H9 (cell line): Measurements from ENCODE around the gene HS3ST6. TPM values are rescaled to one million over a fixed set of nuclear protein-coding genes. Genes with fewer than 3 reads are reported as not detected.

Source experiments
- DNase-seq: peaks from one replicate; pipeline ENCODE4 v3.0.0-alpha.2; 2017
- H2AFZ ChIP-seq: one replicate; pipeline ENCODE4 v1.6.1; 2013; ENCODE audit warnings: mild to moderate bottlenecking, low read length, control low read depth, moderate library complexity
- H2AK5ac ChIP-seq: 2 replicates; pipeline ENCODE4 v1.6.1; 2013; ENCODE audit warnings: low read length, control low read depth, mixed read lengths; ENCODE audit not compliant: insufficient read length
- H2BK120ac ChIP-seq: one replicate; pipeline ENCODE4 v1.6.1; 2013; ENCODE audit warnings: low read depth, mild to moderate bottlenecking, low read length, control low read depth, inconsistent platforms; ENCODE audit not compliant: poor library complexity, severe bottlenecking
- H2BK12ac ChIP-seq: 2 replicates; pipeline ENCODE4 v1.6.1; 2013; ENCODE audit warnings: low read length, control low read depth, mixed read lengths, low read depth; ENCODE audit not compliant: insufficient read length
- H2BK15ac ChIP-seq: 2 replicates; pipeline ENCODE4 v1.6.1; 2013; ENCODE audit warnings: low read depth, low read length, control low read depth
- H2BK20ac ChIP-seq: one replicate; pipeline ENCODE4 v1.6.1; 2013; ENCODE audit warnings: low read depth, mild to moderate bottlenecking, low read length, control low read depth, inconsistent platforms; ENCODE audit not compliant: poor library complexity, severe bottlenecking
- H2BK5ac ChIP-seq: 2 replicates; pipeline ENCODE4 v1.6.1; 2013; ENCODE audit warnings: low read length, control low read depth, mixed read lengths; ENCODE audit not compliant: insufficient read length
- H3K14ac ChIP-seq: 2 replicates; pipeline ENCODE4 v1.6.1; 2013; ENCODE audit warnings: low read length, control low read depth; ENCODE audit not compliant: insufficient read depth
- H3K18ac ChIP-seq: 2 replicates; pipeline ENCODE4 v1.6.1; 2013; ENCODE audit warnings: low read depth, mild to moderate bottlenecking, mixed read lengths, low read length, control low read depth; ENCODE audit not compliant: insufficient read length
- H3K23ac ChIP-seq: 2 replicates; pipeline ENCODE4 v1.6.1; 2013; ENCODE audit warnings: low read length, control low read depth, mixed read lengths, low read depth; ENCODE audit not compliant: insufficient read length
- H3K23me2 ChIP-seq: 2 replicates; pipeline ENCODE4 v1.6.1; 2013; ENCODE audit warnings: low read depth, mild to moderate bottlenecking, mixed read lengths, low read length, control low read depth; ENCODE audit not compliant: insufficient read length, poor library complexity, severe bottlenecking
- H3K27ac ChIP-seq: 2 replicates; pipeline ENCODE4 v1.5.1; 2013; ENCODE audit warnings: low read length, control low read depth, mixed read lengths, low read depth; ENCODE audit not compliant: insufficient read length
- H3K27me3 ChIP-seq: 2 replicates; pipeline ENCODE4 v1.6.1; 2013; ENCODE audit warnings: low read length, control low read depth, inconsistent platforms; ENCODE audit not compliant: insufficient read depth
- H3K4ac ChIP-seq: 2 replicates; pipeline ENCODE4 v1.6.1; 2013; ENCODE audit warnings: low read depth, mild to moderate bottlenecking, control low read depth, inconsistent platforms, low read length, moderate library complexity
- H3K4me1 ChIP-seq: 2 replicates; pipeline ENCODE4 v1.6.1; 2013; ENCODE audit warnings: low read length, control low read depth, inconsistent platforms; ENCODE audit not compliant: insufficient read depth
- H3K4me2 ChIP-seq: 2 replicates; pipeline ENCODE4 v1.6.1; 2013; ENCODE audit warnings: low read length, control low read depth, mixed read lengths; ENCODE audit not compliant: insufficient read length, insufficient read depth
- H3K56ac ChIP-seq: 2 replicates; pipeline ENCODE4 v1.6.1; 2013; ENCODE audit warnings: low read depth, mild to moderate bottlenecking, mixed read lengths, low read length, control low read depth; ENCODE audit not compliant: insufficient read length
- H3K79me1 ChIP-seq: 2 replicates; pipeline ENCODE4 v1.6.1; 2013; ENCODE audit warnings: low read depth, mild to moderate bottlenecking, moderate library complexity, low read length, control low read depth, inconsistent platforms; ENCODE audit not compliant: insufficient read depth, poor library complexity, severe bottlenecking
- H3K79me2 ChIP-seq: 2 replicates; pipeline ENCODE4 v1.6.1; 2013; ENCODE audit warnings: low read length, control low read depth, inconsistent platforms; ENCODE audit not compliant: insufficient read depth
- H3K9ac ChIP-seq: 2 replicates; pipeline ENCODE4 v1.6.1; 2013; ENCODE audit warnings: low read length, control low read depth, mixed read lengths; ENCODE audit not compliant: insufficient read length; ENCODE audit errors: extremely low read depth
- H3K9me3 ChIP-seq: one replicate; pipeline ENCODE4 v1.6.1; 2013; ENCODE audit warnings: low read depth, low read length, inconsistent platforms; ENCODE audit not compliant: control insufficient read depth
- H3T11ph ChIP-seq: one replicate; pipeline ENCODE4 v1.6.1; 2013; ENCODE audit warnings: mild to moderate bottlenecking, low read length, control low read depth, inconsistent platforms
- H4K20me1 ChIP-seq: one replicate; pipeline ENCODE4 v1.6.1; 2013; ENCODE audit not compliant: control insufficient read depth, insufficient read length, insufficient read depth
- H4K5ac ChIP-seq: 2 replicates; pipeline ENCODE4 v1.6.1; 2013; ENCODE audit warnings: low read depth, mild to moderate bottlenecking, mixed read lengths, low read length, control low read depth; ENCODE audit not compliant: insufficient read length
- H4K8ac ChIP-seq: replicated peaks from 2 replicates; pipeline ENCODE4 v1.6.1; 2013; ENCODE audit warnings: low read length, control low read depth, mixed read lengths, low read depth; ENCODE audit not compliant: insufficient read length
- H4K91ac ChIP-seq: 2 replicates; pipeline ENCODE4 v1.6.1; 2013; ENCODE audit warnings: low read depth, mild to moderate bottlenecking, moderate library complexity, mixed read lengths, low read length, control low read depth; ENCODE audit not compliant: insufficient read length
- H3K27ac Mint-ChIP-seq, 3 experiments: 2 replicates in 2 of 3; 3 replicates in 1 of 3; pipeline ENCODE4 v1.8.0; 2020 to 2021; ENCODE audit warnings: mixed read lengths in 3 of 3, mild to moderate bottlenecking in 1 of 3, moderate library complexity in 1 of 3
- H3K27me3 Mint-ChIP-seq: 2 replicates; pipeline ENCODE4 v1.8.0; 2021; ENCODE audit warnings: low read depth, mild to moderate bottlenecking, moderate library complexity, mixed read lengths
- H3K36me3 Mint-ChIP-seq, 3 experiments: 2 replicates in 2 of 3; 3 replicates in 1 of 3; pipeline ENCODE4 v1.8.0; 2020 to 2021; ENCODE audit warnings: low read depth in 3 of 3, mixed read lengths in 3 of 3; ENCODE audit not compliant: insufficient read depth in 1 of 3
- H3K4me1 Mint-ChIP-seq, 2 experiments: 2 replicates each; pipeline ENCODE4 v1.8.0; 2020; ENCODE audit warnings: mixed read lengths in 2 of 2
- H3K4me3 Mint-ChIP-seq, 2 experiments: 2 replicates in 1 of 2; 3 replicates in 1 of 2; pipeline ENCODE4 v1.8.0; 2020 to 2021; ENCODE audit warnings: mild to moderate bottlenecking in 2 of 2, mixed read lengths in 2 of 2, moderate library complexity in 1 of 2
- H3K9me3 Mint-ChIP-seq, 2 experiments: 2 replicates in 1 of 2; 3 replicates in 1 of 2; pipeline ENCODE4 v1.8.0; 2020; ENCODE audit warnings: mild to moderate bottlenecking in 2 of 2, mixed read lengths in 2 of 2, moderate library complexity in 1 of 2
- CTCF ChIP-seq: fragments of 200-600 bp; sonication (generic); conservative IDR thresholded peaks from 3 replicates; pipeline ENCODE4 v1.8.0; 2021; ENCODE audit warnings: antibody characterized with exemption, mild to moderate bottlenecking
- WGBS: extraction: QIAGEN DNeasy Blood & Tissue Kit; methylation state at CpG from one replicate; pipeline ENCODE4 v1.1.7; 2013; ENCODE audit warnings: missing lambda C conversion rate, low lambda C conversion rate, mixed read lengths; ENCODE audit not compliant: insufficient read length; ENCODE audit errors: extremely low coverage; 5-methylcytosine and 5-hydroxymethylcytosine counted together
- total RNA-seq: library from RNA; stranded (reverse); gene quantifications from 2 replicates; pipeline ENCODE4 v1.2.1, GENCODE V29; 2021

Gene HS3ST6
- total RNA-seq, 1 experiment from 2014 or later: not detected

GRCh38 chr16:1915732-1916639, 2.2 kb downstream of the HS3ST6 start:
- Histone ChIP-seq H3K14ac (no peak overlapping the region), H2AK5ac (no peak overlapping the region), H2BK15ac (no peak overlapping the region), H3K18ac (no peak overlapping the region), H2BK12ac (no peak overlapping the region), H3K56ac (no peak overlapping the region), H3K4me2 (no peak overlapping the region), H4K8ac (no peak overlapping the region), H2BK120ac (no peak overlapping the region), H3K79me2 (no peaks in the 10 kb centered on the region), H2BK20ac (no peak overlapping the region), H3K9ac (no peak overlapping the region), H3K9me3 (no peaks in the 10 kb centered on the region), H3K4ac (no peak overlapping the region), H3K27me3 (peaks cover 43% of the 10 kb centered on the region), H3T11ph (no peak overlapping the region), H3K79me1 (no peaks in the 10 kb centered on the region), H3K4me1 (no peaks in the 10 kb centered on the region; the same call in 1 of the 2 replicates), H4K20me1 (no peaks in the 10 kb centered on the region), H3K27ac (no peak overlapping the region), H4K91ac (no peak overlapping the region), H3K23ac (no peak overlapping the region), H2BK5ac (no peak overlapping the region), H3K23me2 (peaks cover 4% of the 10 kb centered on the region), H2AFZ (no peak overlapping the region), H4K5ac (no peak overlapping the region)
- Mint-ChIP-seq H3K27ac (peak overlapping the region in 1 of 3 experiments; percentile 89; a peak in 2 of 7 replicates), H3K27me3 (peaks cover 71% of the 10 kb centered on the region), H3K4me3 (peak overlapping the region in 1 of 2 experiments; percentile 47; a peak in 1 of 5 replicates), H3K4me1 (peaks cover 10 to 51% of the 10 kb centered on the region in 2 experiments), H3K9me3 (no peaks in the 10 kb centered on the region), H3K36me3 (no peaks in the 10 kb centered on the region)
- no peak for DNase-seq
- WGBS: no CpG with 5 or more reads among the region's 25 CpGs
- no peak for TF ChIP-seq CTCF
